ES-I3 (cell line): ENCODE data around the gene KCNC1.

ENCODE experiments used
- H3K36me3 ChIP-seq: 2 replicates; pipeline ENCODE4 v1.6.1; 2013; ENCODE audit warnings: mild to moderate bottlenecking, low read length, control low read depth, moderate library complexity; ENCODE audit not compliant: insufficient read depth
- H3K4me1 ChIP-seq: 2 replicates; pipeline ENCODE4 v1.6.1; 2013; ENCODE audit warnings: mild to moderate bottlenecking, control low read depth, low read length; ENCODE audit not compliant: insufficient read depth
- H3K9ac ChIP-seq: 2 replicates; pipeline ENCODE4 v1.6.1; 2013; ENCODE audit warnings: low read depth, mild to moderate bottlenecking, low read length, moderate library complexity
- H3K9me3 ChIP-seq: 2 replicates; pipeline ENCODE4 v1.6.1; 2013; ENCODE audit warnings: mild to moderate bottlenecking, low read length, moderate library complexity; ENCODE audit not compliant: control insufficient read depth, insufficient read depth

Gene KCNC1

DNA sequence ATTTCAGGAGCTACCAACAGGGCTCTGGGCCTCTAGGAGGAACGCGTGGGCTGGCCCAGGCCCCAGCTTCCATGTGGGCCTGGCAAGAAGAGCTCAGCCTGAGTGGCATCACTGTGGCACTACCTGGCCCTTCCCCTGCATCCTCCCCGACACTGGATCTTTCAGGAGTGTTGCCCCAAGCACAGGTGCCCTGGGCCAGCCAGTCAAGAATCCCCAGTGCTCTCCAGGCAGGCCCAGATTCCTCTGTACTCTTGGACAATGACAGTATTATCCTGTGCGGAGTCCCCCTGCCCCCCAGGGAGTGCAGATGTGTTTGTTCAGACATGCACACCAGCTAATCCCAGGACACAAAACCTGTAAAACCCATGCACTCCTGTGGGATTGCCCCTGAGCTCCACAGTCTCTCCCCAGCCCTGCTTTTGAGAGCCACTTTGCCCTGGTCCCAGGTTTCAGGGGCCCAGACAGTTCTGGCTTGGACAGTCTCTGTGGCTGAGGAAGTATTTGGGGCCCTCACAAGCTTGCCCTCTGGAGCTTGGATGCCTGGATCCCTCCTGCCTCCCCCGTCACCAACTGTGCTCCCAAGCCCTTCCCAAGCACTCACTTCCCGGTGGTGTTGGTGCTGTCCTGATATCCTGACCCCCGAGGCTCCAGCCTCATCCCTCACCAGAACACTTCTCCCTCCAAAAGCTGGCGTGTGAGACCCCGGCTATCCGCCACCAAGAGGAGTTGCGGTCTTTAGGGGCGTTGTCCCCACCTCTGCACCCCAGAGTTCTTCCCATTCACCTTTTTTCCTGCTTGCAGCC, 39.9 kb downstream of the KCNC1 start:
- no peaks in the 10 kb centered on the region for H3K36me3 ChIP-seq
- H3K9ac ChIP-seq, result no peak overlapping the region
- peaks cover 4% of the 10 kb centered on the region; the same call in 1 of the 2 replicates for H3K4me1 ChIP-seq
- H3K9me3 ChIP-seq, result no peaks in the 10 kb centered on the region

DNA sequence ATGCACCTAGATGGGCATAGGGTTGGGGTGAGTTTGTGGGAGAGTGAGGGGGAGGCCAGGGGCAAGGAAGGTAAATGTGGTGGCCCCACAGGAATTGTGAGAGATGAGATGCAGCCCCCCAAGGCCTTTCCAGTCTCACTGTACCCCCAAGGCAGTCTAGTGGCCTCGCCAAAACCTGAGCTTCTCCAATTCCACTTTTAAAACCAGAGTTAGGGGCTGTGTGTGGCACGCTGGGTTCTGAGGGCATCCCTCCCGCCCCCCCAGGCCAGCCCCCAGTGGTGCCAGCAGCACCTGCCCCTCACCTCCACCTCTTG, 40.4 kb downstream of the KCNC1 start:
- Histone ChIP-seq H3K36me3 (no peaks in the 10 kb centered on the region), H3K9ac (no peak overlapping the region), H3K9me3 (no peaks in the 10 kb centered on the region), H3K4me1 (peaks cover 2% of the 10 kb centered on the region; the same call in 1 of the 2 replicates)

DNA sequence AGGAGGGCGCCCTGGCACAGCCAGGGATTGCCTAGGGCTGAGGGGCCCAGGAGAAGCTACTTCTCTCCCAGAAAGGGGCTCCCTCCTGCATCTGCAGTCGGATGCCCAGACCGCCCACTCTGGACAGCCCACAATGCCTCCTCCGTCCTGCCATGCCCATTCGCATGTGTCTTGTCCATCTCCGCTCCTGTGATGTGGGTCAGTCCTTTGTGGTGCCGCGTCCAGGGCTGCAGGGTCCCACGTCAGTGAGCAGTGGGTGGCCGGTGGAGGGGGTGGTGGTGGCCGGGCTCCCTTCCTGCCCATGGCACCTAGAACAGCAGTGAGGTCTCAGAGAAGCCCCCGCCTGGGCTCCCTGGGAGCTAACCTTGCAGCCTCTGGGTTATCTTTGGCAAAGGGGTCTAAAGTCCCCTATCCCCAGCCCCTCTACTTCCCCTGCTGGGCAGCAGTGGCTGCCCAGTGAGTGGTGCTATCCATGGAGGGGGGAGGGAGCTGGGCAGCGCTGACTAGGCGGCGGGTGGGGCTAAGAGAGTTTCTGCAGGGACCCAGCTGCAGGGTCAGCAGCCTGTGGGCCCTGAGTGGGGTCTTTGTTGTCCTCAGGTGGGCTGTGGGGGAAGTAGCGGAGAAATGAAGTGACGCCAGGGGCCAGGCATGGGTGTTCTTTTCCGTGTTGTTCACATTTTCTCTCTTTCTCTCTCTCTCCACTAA, 41.1 kb downstream of the KCNC1 start:
- Histone ChIP-seq H3K9ac (no peak overlapping the region), H3K4me1 (no peaks in the 10 kb centered on the region), H3K36me3 (no peaks in the 10 kb centered on the region), H3K9me3 (no peaks in the 10 kb centered on the region)

DNA sequence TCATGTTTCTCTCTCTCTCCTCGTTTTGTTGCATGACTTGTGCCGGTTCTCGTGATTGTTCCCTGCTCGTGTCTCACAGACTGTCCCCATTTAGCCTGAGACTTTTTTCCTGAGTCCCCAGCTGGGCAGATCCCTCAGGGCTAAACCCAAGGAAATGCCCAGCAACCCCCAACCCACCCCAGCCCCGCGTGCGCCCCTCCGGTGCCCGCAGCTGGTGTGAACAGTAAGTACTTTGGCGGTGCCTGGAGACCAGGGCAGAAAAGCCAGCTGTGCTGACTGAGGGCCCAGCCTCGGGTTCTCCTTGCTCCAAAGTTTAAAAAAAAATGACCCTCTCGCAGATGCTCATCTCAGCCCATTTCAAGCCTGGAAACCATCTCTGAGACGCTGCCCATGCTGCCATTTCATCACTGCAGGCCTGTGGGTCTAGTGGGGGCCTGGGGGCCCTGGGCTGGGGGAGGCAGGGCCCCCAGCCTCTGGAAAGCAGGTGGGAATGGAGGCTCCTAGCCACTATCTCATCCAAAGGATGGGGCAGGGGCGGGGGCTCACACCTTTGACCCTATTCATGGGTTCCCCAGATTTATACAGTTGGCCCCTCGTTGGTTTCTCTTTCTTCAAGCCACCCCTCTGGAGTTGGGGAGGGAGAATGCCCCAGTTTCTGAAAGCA, 41.8 kb downstream of the KCNC1 start:
- Histone ChIP-seq H3K9ac (no peak overlapping the region), H3K4me1 (no peaks in the 10 kb centered on the region), H3K36me3 (no peaks in the 10 kb centered on the region), H3K9me3 (no peaks in the 10 kb centered on the region)

DNA sequence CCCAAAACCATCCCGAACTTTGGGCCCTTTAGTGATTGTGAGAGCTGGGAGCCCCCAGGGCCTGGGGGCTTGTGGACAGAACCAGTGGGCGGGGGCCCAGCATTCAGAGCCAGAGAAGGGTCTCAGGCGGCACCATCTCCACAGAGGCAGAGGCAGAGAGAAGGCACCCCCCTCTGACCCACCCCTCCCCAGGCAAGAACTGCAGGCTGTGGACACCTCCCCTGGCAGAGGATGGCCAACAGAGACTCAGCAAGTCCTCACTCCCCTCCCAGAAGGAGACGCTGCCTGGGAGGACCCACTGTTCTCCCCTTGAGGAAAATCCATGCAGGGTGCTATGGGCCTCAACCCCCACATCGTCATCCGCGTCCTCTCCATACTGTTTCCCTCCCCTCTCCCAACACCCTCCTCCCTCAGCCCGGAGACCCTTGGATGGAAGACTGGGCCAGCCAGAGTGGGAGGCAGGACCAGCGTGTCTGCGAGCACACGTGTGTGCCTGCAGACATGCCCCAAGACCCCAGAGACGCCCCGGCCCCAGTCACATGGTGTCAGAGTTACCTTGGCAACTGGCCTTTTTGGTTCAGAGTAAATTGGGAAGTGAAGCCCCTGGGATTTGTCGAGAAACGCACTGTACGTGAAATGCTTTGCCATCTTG, 42.6 kb downstream of the KCNC1 start:
- Histone ChIP-seq H3K36me3 (no peaks in the 10 kb centered on the region), H3K4me1 (no peaks in the 10 kb centered on the region), H3K9me3 (no peaks in the 10 kb centered on the region), H3K9ac (no peak overlapping the region)

DNA sequence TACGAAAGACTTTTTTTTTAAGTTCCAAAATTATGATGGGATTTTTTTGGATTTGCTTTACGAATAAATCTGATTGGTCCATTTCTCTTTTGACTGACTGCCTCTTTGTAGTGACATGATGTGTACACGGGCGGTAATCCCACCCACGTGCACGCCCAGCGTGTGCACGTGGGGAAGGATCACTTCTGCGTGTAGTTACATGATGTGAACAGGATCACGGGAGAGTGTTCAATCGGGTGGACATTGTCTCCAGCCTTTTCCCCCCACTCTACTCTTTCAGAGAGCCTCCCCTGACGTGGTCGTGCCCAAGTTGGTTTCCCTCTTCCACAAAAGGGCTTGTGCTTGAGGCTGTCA, 43.1 kb downstream of the KCNC1 start:
- no peak overlapping the region for H3K9ac ChIP-seq
- no peaks in the 10 kb centered on the region for H3K36me3 ChIP-seq

DNA sequence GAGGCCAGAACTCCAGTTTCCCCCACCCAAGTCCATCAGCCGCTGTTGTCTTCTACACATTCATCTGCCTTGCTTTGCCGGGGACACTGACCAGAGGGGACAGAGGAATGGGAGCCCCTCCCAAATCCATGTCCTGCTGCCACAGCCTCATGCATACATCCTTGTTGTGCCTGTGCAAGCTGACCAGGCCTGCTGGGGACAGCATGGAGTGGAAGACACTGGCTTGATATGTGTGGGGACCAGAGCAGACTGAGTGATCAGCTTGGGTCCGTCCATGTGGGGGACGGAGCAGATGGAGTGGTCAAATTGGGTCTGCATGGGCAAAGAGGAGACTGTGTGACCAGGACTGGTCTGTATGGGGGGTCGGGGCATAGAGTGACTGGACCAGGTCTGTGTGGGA, 43.8 kb downstream of the KCNC1 start:
- H3K9ac ChIP-seq, result no peak overlapping the region
- no peaks in the 10 kb centered on the region for H3K9me3 ChIP-seq

More for the DNA sequence above, 43.1 kb downstream of the KCNC1 start:
- no peaks in the 10 kb centered on the region for H3K9me3 ChIP-seq
- H3K4me1 ChIP-seq, result no peaks in the 10 kb centered on the region

DNA sequence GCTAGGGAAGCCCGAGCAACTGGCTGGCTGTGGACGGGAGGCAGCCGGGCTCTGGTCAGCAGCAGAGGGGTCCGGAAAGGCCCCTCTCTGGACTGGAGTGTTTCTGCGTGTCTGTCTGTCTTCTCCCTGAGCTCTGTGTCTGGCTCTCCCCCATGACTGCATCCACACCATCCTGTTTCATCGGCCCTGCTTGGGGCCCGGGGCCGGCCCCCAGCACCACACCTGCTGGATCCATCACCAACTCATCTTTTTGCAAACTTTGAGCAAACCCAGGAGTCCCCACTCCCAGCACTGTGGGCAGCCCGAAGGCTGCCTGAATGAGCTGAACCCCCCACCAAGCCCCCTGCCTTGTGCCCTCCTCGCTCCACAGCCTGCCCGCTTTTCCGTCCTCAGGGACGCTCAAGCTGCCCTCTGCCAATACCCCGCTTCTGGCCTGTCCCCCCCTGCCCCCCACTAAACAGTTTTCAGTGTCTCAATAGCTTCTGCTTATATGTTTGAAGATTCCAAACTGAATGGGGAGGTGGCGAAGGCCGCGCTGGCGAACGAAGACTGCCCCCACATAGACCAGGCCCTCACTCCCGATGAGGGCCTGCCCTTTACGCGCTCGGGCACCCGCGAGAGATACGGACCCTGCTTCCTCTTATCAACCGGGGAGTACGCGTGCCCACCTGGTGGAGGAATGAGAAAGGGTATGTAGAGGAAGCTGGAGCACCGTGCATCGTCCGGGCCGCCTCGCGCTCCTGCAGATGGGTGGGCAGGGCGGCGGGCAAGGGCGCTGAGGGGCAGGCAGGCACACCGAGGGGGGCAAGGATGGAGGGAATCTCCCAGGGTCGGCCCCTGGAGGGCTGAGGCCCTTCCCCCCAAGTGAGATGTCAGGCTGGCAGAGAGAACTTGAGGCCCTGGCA, 44.6 kb downstream of the KCNC1 start:
- no peaks in the 10 kb centered on the region for H3K36me3 ChIP-seq
- no peaks in the 10 kb centered on the region for H3K4me1 ChIP-seq
- H3K9ac ChIP-seq, result no peak overlapping the region
- H3K9me3 ChIP-seq, result no peaks in the 10 kb centered on the region

More for the DNA sequence above, 43.8 kb downstream of the KCNC1 start:
- Histone ChIP-seq H3K36me3 (no peaks in the 10 kb centered on the region), H3K4me1 (no peaks in the 10 kb centered on the region)

DNA sequence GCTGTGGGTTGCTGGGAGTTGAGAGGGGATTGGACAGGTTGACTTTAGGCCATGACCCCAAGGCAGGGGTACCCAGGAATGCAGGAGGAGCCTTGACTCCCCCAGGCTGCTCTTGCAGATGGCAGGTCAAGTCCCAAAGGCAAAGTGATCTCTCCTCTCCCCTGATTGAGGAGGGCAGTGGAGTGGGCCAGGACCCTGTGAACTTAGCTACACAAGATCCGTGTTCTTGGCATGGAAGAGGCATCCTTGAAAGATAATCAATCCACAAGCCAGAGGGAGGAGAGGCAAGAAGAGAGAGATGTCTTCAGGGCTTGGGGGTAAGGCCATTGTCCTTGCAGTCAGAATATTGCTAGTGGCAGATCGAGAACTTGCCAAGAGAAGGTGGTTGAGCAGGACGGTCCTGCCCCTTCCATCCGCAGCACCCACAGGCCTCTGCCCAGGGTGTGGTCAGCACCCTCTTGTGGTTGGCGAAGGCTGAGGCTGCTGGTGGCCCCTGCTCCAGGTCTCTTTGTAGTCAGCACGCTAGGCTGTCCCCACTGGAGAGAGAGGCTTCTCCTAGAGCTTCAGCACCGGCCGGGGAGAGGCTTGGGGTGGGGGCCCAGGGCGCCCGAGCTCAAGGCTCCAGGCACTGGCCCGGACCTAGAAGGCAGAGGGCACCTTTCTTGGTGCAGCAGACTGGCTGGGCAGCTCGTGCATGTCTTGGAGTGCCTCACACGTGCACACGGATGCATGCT, 45.4 kb downstream of the KCNC1 start:
- Histone ChIP-seq H3K9ac (no peak overlapping the region), H3K36me3 (no peaks in the 10 kb centered on the region), H3K9me3 (no peaks in the 10 kb centered on the region), H3K4me1 (no peaks in the 10 kb centered on the region)

DNA sequence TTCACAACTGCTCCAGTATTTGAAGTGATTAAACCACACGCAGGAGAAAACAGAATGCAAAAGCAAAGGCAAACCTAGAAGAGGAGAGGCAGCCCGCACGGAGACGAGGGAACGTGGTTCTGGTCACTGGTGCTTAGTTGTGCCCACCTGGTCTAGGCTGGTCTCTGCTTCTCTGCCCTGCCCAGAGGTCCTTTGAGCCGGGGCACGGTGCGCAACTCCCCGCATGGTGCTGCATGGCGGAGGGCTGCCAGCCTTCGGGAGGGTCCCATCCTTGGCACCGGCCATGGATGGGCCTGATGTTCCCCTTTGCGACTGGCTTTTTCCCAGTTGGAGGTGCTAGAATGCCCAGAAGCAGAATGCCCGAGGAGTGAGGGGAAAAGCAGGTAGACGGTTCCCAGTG, 46.1 kb downstream of the KCNC1 start:
- Histone ChIP-seq H3K9me3 (no peaks in the 10 kb centered on the region), H3K9ac (no peak overlapping the region), H3K36me3 (no peaks in the 10 kb centered on the region), H3K4me1 (no peaks in the 10 kb centered on the region)

DNA sequence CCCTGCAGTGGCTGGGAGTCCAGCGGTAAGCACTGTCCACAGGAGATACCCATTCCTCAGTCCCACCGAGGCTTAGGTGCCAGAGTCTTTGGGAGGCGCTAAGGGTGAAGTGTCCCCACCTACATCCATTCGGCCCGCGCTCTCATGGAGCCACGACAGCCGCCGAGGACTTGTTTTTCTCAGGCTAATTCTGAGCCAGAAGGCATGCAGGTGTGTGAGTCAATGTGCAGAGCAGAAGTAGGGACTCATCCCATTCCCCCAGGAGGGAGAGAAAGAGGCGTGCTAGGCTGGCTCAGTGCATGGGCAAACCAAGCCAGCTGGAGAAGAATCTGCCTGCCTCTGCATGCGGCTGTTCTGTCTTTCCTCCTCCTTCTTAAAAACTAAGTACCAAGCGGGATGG, 46.6 kb downstream of the KCNC1 start:
- H3K9me3 ChIP-seq, result no peaks in the 10 kb centered on the region
- H3K4me1 ChIP-seq, result no peaks in the 10 kb centered on the region
- no peak overlapping the region for H3K9ac ChIP-seq
- H3K36me3 ChIP-seq, result no peaks in the 10 kb centered on the region

DNA sequence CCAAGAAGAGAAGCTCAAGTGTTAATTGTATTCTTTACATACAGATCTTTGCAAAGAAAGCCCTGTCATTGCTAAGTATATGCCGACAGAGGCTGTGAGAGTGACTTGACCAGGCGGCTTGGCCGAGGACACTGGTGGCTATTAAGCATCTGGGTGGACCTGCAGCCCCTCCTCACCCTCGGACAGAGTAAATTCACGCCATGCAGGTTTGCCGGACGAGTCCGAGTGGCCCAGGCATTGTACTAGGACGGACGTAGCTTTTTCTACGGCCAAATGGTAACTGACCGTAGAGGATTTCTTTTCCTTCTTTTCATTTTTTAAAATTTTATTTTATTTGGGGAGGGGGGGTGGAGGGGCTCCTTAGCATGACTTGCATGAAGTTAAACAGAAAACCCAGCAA, 47.0 kb downstream of the KCNC1 start:
- no peaks in the 10 kb centered on the region for H3K36me3 ChIP-seq
- H3K4me1 ChIP-seq, result no peaks in the 10 kb centered on the region
- H3K9me3 ChIP-seq, result no peaks in the 10 kb centered on the region
- no peak overlapping the region for H3K9ac ChIP-seq

DNA sequence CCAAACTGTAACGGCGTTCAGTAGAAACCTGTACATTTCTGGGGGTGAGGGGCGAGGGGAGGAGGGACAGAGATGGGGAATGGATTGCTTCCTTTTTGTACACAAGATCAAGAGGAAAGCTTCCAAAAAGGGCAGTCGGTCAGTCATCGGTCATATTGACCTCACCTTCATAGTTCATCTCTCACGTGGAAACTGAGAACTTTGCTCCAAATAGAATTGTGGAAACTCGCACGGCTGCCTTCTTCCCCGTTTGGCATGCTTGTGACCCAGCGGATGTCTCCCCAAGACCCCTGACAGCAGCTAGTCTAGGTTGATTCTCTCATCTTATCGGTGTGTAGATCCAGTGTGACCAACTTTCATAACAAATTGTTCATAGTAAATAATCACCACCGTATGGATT, 47.6 kb downstream of the KCNC1 start:
- no peaks in the 10 kb centered on the region for H3K4me1 ChIP-seq
- H3K36me3 ChIP-seq, result no peaks in the 10 kb centered on the region
- H3K9ac ChIP-seq, result no peak overlapping the region
- no peaks in the 10 kb centered on the region for H3K9me3 ChIP-seq
